Measurements from ENCODE around the gene LHX5.

- TF ChIP-seq CTCF (conservative IDR thresholded peaks at IDR 0.05 in 1 of 2, IDR thresholded peaks at IDR 0.05 in 1 of 2; ENCODE audit: extremely low read depth in 1 of 2, insufficient read depth in 1 of 2, low read depth in 1 of 2, low read length in 2 of 2) (no peak), EZH2 (IDR thresholded peaks at IDR 0.05; ENCODE audit: borderline replicate concordance, low read length) (no peak)
These were observed 40.9 kb upstream of the LHX5 start for GRCh38 chr12:113512568-113512967.
